Uterus (tissue), 4 donors: ENCODE measurements around the gene FARS2. TPM values are rescaled to one million over a fixed set of nuclear protein-coding genes. Genes with fewer than 3 reads are reported as not detected.

Source experiments
- DNase-seq, 2 donors: peaks; one replicate each; pipeline ENCODE4 v3.0.0-alpha.2; 2019 to 2020
- H3K27ac ChIP-seq, 2 donors: fragments of 200-600 bp; sonication (generic); 1 replicate in 1 of 2; 2 replicates in 1 of 2; pipeline ENCODE4 v1.5.1; 2016 to 2018
- H3K27me3 ChIP-seq, 2 donors: fragments of 200-600 bp; sonication (generic); one replicate each; pipeline ENCODE4 v1.5.1; 2018 to 2019; ENCODE audit warnings: control low read depth in 1 of 2
- H3K36me3 ChIP-seq, 2 donors: fragments of 200-600 bp; sonication (generic); one replicate each; pipeline ENCODE4 v1.5.1; 2019; ENCODE audit warnings: control low read depth in 1 of 2
- H3K4me1 ChIP-seq, 2 donors: fragments of 200-600 bp; sonication (generic); one replicate each; pipeline ENCODE4 v1.5.1; 2018 to 2019; ENCODE audit warnings: control low read depth in 1 of 2
- H3K4me3 ChIP-seq, 2 donors: fragments of 200-600 bp; sonication (generic); 1 replicate in 1 of 2; 2 replicates in 1 of 2; pipeline ENCODE4 v1.5.1; 2018 to 2019; ENCODE audit warnings: mild to moderate bottlenecking in 1 of 2
- H3K9me3 ChIP-seq, 2 donors: fragments of 200-600 bp; sonication (generic); one replicate each; pipeline ENCODE4 v1.5.1; 2019; ENCODE audit warnings: control low read depth in 1 of 2
- CTCF ChIP-seq, 4 experiments: fragments of 200-600 bp in 2 of 4; fragments of 450-650 bp in 2 of 4; sonication (generic) in 2 of 4; IDR thresholded peaks; one replicate each; pipeline ENCODE4 v1.5.1; 2016 to 2019; ENCODE audit warnings: antibody characterized with exemption in 4 of 4, mild to moderate bottlenecking in 2 of 4, moderate library complexity in 1 of 4
- POLR2A ChIP-seq, 2 donors: fragments of 450-650 bp; IDR thresholded peaks; one replicate each; pipeline ENCODE4 v1.6.1; 2016; ENCODE audit warnings: antibody characterized with exemption in 2 of 2, mild to moderate bottlenecking in 1 of 2, moderate library complexity in 1 of 2
- intact Hi-C: fragments of 100-400 bp; cut with DNase I; formaldehyde crosslinking; loops from one replicate; pipeline ENCODE4 v1.15.1; 2023; ENCODE audit warnings: low total_unique reads
- total RNA-seq, 4 donors: library from RNA; depleted of rRNA in 3 of 4; stranded (reverse); fragments of >200 nt in 3 of 4; gene quantifications; one replicate each; pipeline versions ENCODE4 v1.1.0 to v1.2.4, GENCODE V29; 2014 to 2023
- donor health status: DM: yes; HTN: yes; CAD: no.

FARS2 gene
- total RNA-seq, 4 donors from 2014 or later: 14.4 to 32.5 (median 25.6) TPM

- Histone ChIP-seq H3K27ac (no peak overlapping the region), H3K9me3 (no peaks in the 10 kb centered on the region), H3K27me3 (no peaks in the 10 kb centered on the region), H3K4me3 (no peak overlapping the region), H3K36me3 (no peaks in the 10 kb centered on the region), H3K4me1 (peaks cover 0 to 9% of the 10 kb centered on the region in 2 donors)
- DNase-seq: no peak
- intact Hi-C loops: no loop called here
- TF ChIP-seq CTCF (IDR thresholded peaks at IDR 0.05): no peak
- no peak for TF ChIP-seq POLR2A (IDR thresholded peaks at IDR 0.05)
Observed at GRCh38 chr6:5674721-5675120, 413.4 kb downstream of the FARS2 start.

GRCh38 chr6:5676701-5677100, 415.4 kb downstream of the FARS2 start:
- Histone ChIP-seq H3K36me3 (no peaks in the 10 kb centered on the region), H3K27ac (no peak overlapping the region), H3K4me1 (peaks cover 0 to 2% of the 10 kb centered on the region in 2 donors), H3K4me3 (no peak overlapping the region), H3K9me3 (no peaks in the 10 kb centered on the region), H3K27me3 (no peaks in the 10 kb centered on the region)
- no peak for DNase-seq
- TF ChIP-seq CTCF (IDR thresholded peaks at IDR 0.05) (no peak), POLR2A (IDR thresholded peaks at IDR 0.05) (no peak)
- intact Hi-C loops: no loop called here

- Histone ChIP-seq H3K27me3 (no peaks in the 10 kb centered on the region), H3K4me1 (no peaks in the 10 kb centered on the region), H3K27ac (no peak overlapping the region), H3K9me3 (no peaks in the 10 kb centered on the region), H3K4me3 (no peak overlapping the region), H3K36me3 (no peaks in the 10 kb centered on the region)
- DNase-seq: no peak
- TF ChIP-seq POLR2A (IDR thresholded peaks at IDR 0.05): no peak
- TF ChIP-seq CTCF (IDR thresholded peaks at IDR 0.05): no peak
- intact Hi-C loops: no loop called here
Observed at GRCh38 chr6:5677219-5678000, 416.1 kb downstream of the FARS2 start.

GRCh38 chr6:5679270-5679669, 418.0 kb downstream of the FARS2 start:
- H3K36me3 ChIP-seq: no peaks in the 10 kb centered on the region
- intact Hi-C loops: no loop called here
- TF ChIP-seq CTCF (IDR thresholded peaks at IDR 0.05) (no peak), POLR2A (IDR thresholded peaks at IDR 0.05) (no peak)
- H3K4me3 ChIP-seq: no peak overlapping the region
- no peak for DNase-seq
- no peaks in the 10 kb centered on the region for H3K27me3 ChIP-seq
- no peaks in the 10 kb centered on the region for H3K9me3 ChIP-seq
- H3K4me1 ChIP-seq: no peaks in the 10 kb centered on the region
- no peak overlapping the region for H3K27ac ChIP-seq

- Histone ChIP-seq H3K4me1 (no peaks in the 10 kb centered on the region), H3K27me3 (no peaks in the 10 kb centered on the region), H3K9me3 (no peaks in the 10 kb centered on the region), H3K36me3 (no peaks in the 10 kb centered on the region), H3K27ac (no peak overlapping the region), H3K4me3 (no peak overlapping the region)
- intact Hi-C loops: no loop called here
- TF ChIP-seq POLR2A (IDR thresholded peaks at IDR 0.05): no peak
- TF ChIP-seq CTCF (IDR thresholded peaks at IDR 0.05): no peak
- DNase-seq: no peak
Observed at GRCh38 chr6:5679691-5680090, 418.4 kb downstream of the FARS2 start.
